Measurements from ENCODE around the gene MELK. TPM values are rescaled to one million over a fixed set of nuclear protein-coding genes. Genes with fewer than 3 reads are reported as not detected.

MELK gene
- total and polyA plus RNA-seq, 10 of the 15 experiments (the other 5 are each of a cell fraction or from before 2014, with no cell fraction given) = 38.7 to 80.3 (median 51.6) TPM

- no peak for TF ChIP-seq KLF5 (IDR thresholded peaks at IDR 0.05; ENCODE audit: partially characterized antibody)
Observed at GRCh38 chr9:36625006-36625615, 52.4 kb downstream of the MELK start (continued).

- no peak for DNase-seq (ENCODE audit: low read depth, low spot score)
- in situ Hi-C loops (cut with MboI) (loop anchor here (5.0 kb wide), 1 partner anchor 89 kb away; no protein-coding TSS in a partner anchor), intact Hi-C loops (cut with micrococcal nuclease; ENCODE audit: unreplicated experiment) (loop anchor here (1.0 kb wide), 1 partner anchor 96 kb away; no protein-coding TSS in a partner anchor)
- peak; percentile 63 for ATAC-seq
- no peak overlapping the region for H3K27ac ChIP-seq (ENCODE audit: control insufficient read depth, insufficient read depth)
- POLR2A ChIA-PET = no interaction called here
- H3K4me3 ChIP-seq = no peak overlapping the region
- CTCF ChIA-PET = interaction anchor here (0.7 to 4.3 kb wide), 14 partner anchors 8 to 819 kb away, joined by 3 to 63 read pairs (median 4); no protein-coding TSS in a partner anchor
- WGBS (ENCODE audit: insufficient coverage, insufficient replicate concordance, low lambda C conversion rate, missing lambda C conversion rate) = 3% methylated on average over 1 of the region's 1 CpG
- H3K36me3 ChIP-seq (ENCODE audit: control insufficient read depth in 2 of 2, insufficient read depth in 2 of 2, low read length in 1 of 2) = peaks cover 2 to 3% of the 10 kb centered on the region in 2 experiments; a peak in 2 of 4 replicates
- TF ChIP-seq, protein P1, sequence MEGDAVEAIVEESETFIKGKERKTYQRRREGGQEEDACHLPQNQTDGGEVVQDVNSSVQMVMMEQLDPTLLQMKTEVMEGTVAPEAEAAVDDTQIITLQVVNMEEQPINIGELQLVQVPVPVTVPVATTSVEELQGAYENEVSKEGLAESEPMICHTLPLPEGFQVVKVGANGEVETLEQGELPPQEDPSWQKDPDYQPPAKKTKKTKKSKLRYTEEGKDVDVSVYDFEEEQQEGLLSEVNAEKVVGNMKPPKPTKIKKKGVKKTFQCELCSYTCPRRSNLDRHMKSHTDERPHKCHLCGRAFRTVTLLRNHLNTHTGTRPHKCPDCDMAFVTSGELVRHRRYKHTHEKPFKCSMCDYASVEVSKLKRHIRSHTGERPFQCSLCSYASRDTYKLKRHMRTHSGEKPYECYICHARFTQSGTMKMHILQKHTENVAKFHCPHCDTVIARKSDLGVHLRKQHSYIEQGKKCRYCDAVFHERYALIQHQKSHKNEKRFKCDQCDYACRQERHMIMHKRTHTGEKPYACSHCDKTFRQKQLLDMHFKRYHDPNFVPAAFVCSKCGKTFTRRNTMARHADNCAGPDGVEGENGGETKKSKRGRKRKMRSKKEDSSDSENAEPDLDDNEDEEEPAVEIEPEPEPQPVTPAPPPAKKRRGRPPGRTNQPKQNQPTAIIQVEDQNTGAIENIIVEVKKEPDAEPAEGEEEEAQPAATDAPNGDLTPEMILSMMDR (IDR thresholded peaks at IDR 0.05 in 2 of 3, conservative IDR thresholded peaks at IDR 0.05 in 1 of 3; ENCODE audit: control insufficient read depth in 2 of 3, extremely low read depth in 1 of 3, insufficient read depth in 1 of 3, low read depth in 3 of 3, low read length in 3 of 3) = peak; percentile 46 to 56 (median 52); a peak in 5 of 6 replicates
- TF ChIP-seq SMC3 (IDR thresholded peaks at IDR 0.05; ENCODE audit: borderline replicate concordance, low read length) (peak; percentile 45; the same call in 1 of the 2 replicates), RAD21 (IDR thresholded peaks at IDR 0.05; ENCODE audit: insufficient read depth, low read depth, low read length) (peak; percentile 57), BHLHE40 (IDR thresholded peaks at IDR 0.05; ENCODE audit: borderline replicate concordance in 1 of 2, low read depth in 2 of 2, low read length in 1 of 2) (no peak)
- H3K27me3 ChIP-seq (replicated peaks in 1 of 2; ENCODE audit: control insufficient read depth in 2 of 2, insufficient read depth in 2 of 2, low read length in 1 of 2) = no peaks in the 10 kb centered on the region
- no TSS peak for BruUV-seq (replicated peaks)
- no peaks in the 10 kb centered on the region for H3K4me1 ChIP-seq (ENCODE audit: control insufficient read depth, insufficient read depth, low read length)
- no peaks in the 10 kb centered on the region for H3K79me2 ChIP-seq (ENCODE audit: control insufficient read depth, insufficient read depth, low read length)
- RAD21 ChIA-PET (ENCODE audit: unreplicated experiment) = interaction anchor here (0.9 to 1.7 kb wide), 4 partner anchors 96 to 226 kb away, joined by 3 to 18 read pairs (median 8); no protein-coding TSS in a partner anchor
- SMC1A ChIA-PET (ENCODE audit: uncharacterized antibody, unreplicated experiment) = interaction anchor here (0.9 to 2.7 kb wide), 7 partner anchors 12 to 226 kb away, joined by 3 to 26 read pairs (median 4); no protein-coding TSS in a partner anchor
- no peaks in the 10 kb centered on the region for H3K9me3 ChIP-seq (replicated peaks; ENCODE audit: control insufficient read depth, insufficient read depth, low read length)
- no peaks in the 10 kb centered on the region for H4K20me1 ChIP-seq (ENCODE audit: control insufficient read depth, insufficient read depth)
- no peak overlapping the region for H3K9ac ChIP-seq (ENCODE audit: control insufficient read depth, insufficient read depth, low read length)
- H3K4me2 ChIP-seq (ENCODE audit: control insufficient read depth, insufficient read depth) = no peak overlapping the region
- no peak for FAIRE-seq
- no peak overlapping the region for H2AFZ ChIP-seq (ENCODE audit: control insufficient read depth, low read depth, low read length)
Observed at GRCh38 chr9:36632892-36633291, 60.2 kb downstream of the MELK start.

Data from GM12878 (cell line).